ENCODE measurements around the gene LRRC75A. TPM values are rescaled to one million over a fixed set of nuclear protein-coding genes. Genes with fewer than 3 reads are reported as not detected.

The LRRC75A gene
- total RNA-seq, 1 experiment from 2014 or later: 15.8 TPM

DNA sequence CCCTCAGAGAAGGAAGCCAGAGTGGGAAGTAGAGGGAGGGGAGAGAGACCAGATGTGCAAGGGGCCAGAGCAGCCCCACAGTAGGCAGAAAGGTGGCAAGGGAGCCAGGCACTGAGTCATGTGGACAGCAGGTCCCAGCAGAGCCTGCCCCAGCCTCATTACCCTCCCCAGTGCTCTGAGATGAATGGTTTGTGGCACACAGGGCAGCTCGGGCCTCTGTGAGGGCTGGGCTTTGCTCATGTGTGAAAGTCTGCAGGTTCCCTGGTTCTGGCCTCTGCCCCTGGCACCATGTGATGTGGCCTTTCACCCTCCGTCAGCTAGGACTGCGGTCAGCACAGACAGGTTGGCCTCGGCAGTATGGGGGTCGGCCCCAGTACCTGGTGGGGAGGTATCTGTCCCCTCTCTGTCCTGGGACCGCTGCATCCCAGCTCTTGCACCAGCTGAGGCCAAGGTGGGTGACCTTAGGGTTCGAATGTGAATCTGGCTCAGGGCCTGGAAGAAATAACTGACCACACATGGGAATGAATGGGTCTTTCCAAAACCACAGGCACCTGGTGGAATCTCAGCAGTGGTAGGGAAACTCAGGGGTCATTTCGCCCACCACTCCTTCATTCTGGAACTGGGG lies 8.9 kb downstream of the LRRC75A start:
- ChIA-PET POLR2A (ENCODE audit: unreplicated experiment) (no interaction called here), CTCF (no interaction called here)
- H3K79me2 ChIP-seq (ENCODE audit: low read depth): no peaks in the 10 kb centered on the region
- H3K4me2 ChIP-seq: no peak overlapping the region
- H2AFZ ChIP-seq: no peak overlapping the region
- no peaks in the 10 kb centered on the region for H3K9me2 ChIP-seq (ENCODE audit: insufficient read depth)
- intact Hi-C loops (cut with micrococcal nuclease; ENCODE audit: unreplicated experiment): no loop called here
- no TSS peak for BruUV-seq (replicated peaks)
- H4K20me1 ChIP-seq (ENCODE audit: insufficient read depth): no peaks in the 10 kb centered on the region
- H3K27me3 ChIP-seq (ENCODE audit: insufficient read depth, low read depth): no peaks in the 10 kb centered on the region
- no peak for DNase-seq
- no peak overlapping the region for H3K4me3 ChIP-seq
- no peaks in the 10 kb centered on the region for H3K4me1 ChIP-seq (replicated peaks; ENCODE audit: insufficient read depth)
- H3F3A ChIP-seq (ENCODE audit: insufficient read depth, low read depth): no peaks in the 10 kb centered on the region
- H3K9me3 ChIP-seq (ENCODE audit: insufficient read depth, low read depth): no peaks in the 10 kb centered on the region
- no peak overlapping the region for H3K27ac ChIP-seq
- no peaks in the 10 kb centered on the region for H3K36me3 ChIP-seq (ENCODE audit: low read depth)
- TF ChIP-seq EZH2 (IDR thresholded peaks at IDR 0.05; ENCODE audit: low read depth): no peak
- TF ChIP-seq, protein P1, sequence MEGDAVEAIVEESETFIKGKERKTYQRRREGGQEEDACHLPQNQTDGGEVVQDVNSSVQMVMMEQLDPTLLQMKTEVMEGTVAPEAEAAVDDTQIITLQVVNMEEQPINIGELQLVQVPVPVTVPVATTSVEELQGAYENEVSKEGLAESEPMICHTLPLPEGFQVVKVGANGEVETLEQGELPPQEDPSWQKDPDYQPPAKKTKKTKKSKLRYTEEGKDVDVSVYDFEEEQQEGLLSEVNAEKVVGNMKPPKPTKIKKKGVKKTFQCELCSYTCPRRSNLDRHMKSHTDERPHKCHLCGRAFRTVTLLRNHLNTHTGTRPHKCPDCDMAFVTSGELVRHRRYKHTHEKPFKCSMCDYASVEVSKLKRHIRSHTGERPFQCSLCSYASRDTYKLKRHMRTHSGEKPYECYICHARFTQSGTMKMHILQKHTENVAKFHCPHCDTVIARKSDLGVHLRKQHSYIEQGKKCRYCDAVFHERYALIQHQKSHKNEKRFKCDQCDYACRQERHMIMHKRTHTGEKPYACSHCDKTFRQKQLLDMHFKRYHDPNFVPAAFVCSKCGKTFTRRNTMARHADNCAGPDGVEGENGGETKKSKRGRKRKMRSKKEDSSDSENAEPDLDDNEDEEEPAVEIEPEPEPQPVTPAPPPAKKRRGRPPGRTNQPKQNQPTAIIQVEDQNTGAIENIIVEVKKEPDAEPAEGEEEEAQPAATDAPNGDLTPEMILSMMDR (conservative IDR thresholded peaks at IDR 0.05): no peak

DNA sequence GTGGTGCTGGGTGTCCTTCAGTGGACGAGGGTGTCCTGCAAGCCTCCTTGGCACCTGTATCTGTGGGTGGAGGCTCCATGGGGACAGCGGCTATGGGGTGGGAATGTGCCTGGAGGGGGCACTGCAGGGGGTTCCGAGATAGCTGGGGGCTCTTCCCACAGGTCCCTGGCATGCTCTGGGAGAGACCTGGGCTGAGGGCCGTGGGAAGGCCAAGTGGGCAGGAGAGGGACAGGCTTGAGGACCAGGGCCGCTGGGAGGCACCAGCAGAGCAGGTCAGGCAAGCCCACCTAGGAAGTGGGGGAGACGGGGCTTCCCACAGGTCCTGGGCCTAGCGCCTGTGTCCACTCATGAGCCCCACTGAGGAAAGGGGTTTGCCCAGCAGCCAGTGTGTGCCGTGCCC lies 9.7 kb downstream of the LRRC75A start:
- no peak for DNase-seq
- BruUV-seq (replicated peaks): no TSS peak
- H3K4me1 ChIP-seq (replicated peaks; ENCODE audit: insufficient read depth): no peaks in the 10 kb centered on the region
- H3K27ac ChIP-seq: no peak overlapping the region
- CTCF ChIA-PET: no interaction called here
- H3K79me2 ChIP-seq (ENCODE audit: low read depth): no peaks in the 10 kb centered on the region
- intact Hi-C loops (cut with micrococcal nuclease; ENCODE audit: unreplicated experiment): no loop called here
- no peaks in the 10 kb centered on the region for H3F3A ChIP-seq (ENCODE audit: insufficient read depth, low read depth)
- no peak overlapping the region for H3K4me3 ChIP-seq
- H3K4me2 ChIP-seq: no peak overlapping the region
- no peaks in the 10 kb centered on the region for H3K36me3 ChIP-seq (ENCODE audit: low read depth)
- H3K9me3 ChIP-seq (ENCODE audit: insufficient read depth, low read depth): no peaks in the 10 kb centered on the region
- H3K27me3 ChIP-seq (ENCODE audit: insufficient read depth, low read depth): no peaks in the 10 kb centered on the region
- H4K20me1 ChIP-seq (ENCODE audit: insufficient read depth): no peaks in the 10 kb centered on the region
- no peaks in the 10 kb centered on the region for H3K9me2 ChIP-seq (ENCODE audit: insufficient read depth)
- no peak overlapping the region for H2AFZ ChIP-seq
- POLR2A ChIA-PET (ENCODE audit: unreplicated experiment): no interaction called here
- TF ChIP-seq, protein P1 (conservative IDR thresholded peaks at IDR 0.05): no peak
- no peak for TF ChIP-seq EZH2 (IDR thresholded peaks at IDR 0.05; ENCODE audit: low read depth)

DNA sequence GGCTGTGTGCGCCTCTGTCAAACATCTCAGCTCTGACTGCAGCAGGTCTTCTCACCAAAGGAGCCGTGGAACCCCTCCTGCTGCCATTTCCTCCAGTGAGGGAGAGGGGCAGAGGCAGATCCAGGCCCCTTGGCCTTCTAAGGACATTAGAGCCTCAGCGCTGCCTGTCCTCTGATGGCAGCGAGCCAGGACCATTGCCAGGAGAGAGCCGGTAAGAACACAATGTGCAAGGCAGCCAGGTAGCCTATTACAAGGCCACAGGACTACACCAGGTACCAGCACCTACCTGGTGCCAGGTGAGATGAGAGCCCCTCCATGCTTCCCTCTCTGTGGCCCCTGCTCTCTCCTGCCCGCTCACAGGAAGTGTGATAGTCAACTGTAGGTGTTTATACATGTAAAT lies 11.0 kb downstream of the LRRC75A start:
- no peak overlapping the region for H3K4me2 ChIP-seq
- H3K36me3 ChIP-seq (ENCODE audit: low read depth): no peaks in the 10 kb centered on the region
- H2AFZ ChIP-seq: no peak overlapping the region
- no peaks in the 10 kb centered on the region for H3K4me1 ChIP-seq (replicated peaks; ENCODE audit: insufficient read depth)
- CTCF ChIA-PET: interaction anchor here (0.9 kb wide), 1 partner anchor 330 kb away, joined by 3 read pairs; no protein-coding TSS in a partner anchor
- H3K27me3 ChIP-seq (ENCODE audit: insufficient read depth, low read depth): no peaks in the 10 kb centered on the region
- intact Hi-C loops (cut with micrococcal nuclease; ENCODE audit: unreplicated experiment): no loop called here
- H3K9me2 ChIP-seq (ENCODE audit: insufficient read depth): no peaks in the 10 kb centered on the region
- TF ChIP-seq EZH2 (IDR thresholded peaks at IDR 0.05; ENCODE audit: low read depth): no peak
- TF ChIP-seq, protein P1 (conservative IDR thresholded peaks at IDR 0.05): no peak
- no peaks in the 10 kb centered on the region for H3K9me3 ChIP-seq (ENCODE audit: insufficient read depth, low read depth)
- no peak overlapping the region for H3K27ac ChIP-seq
- no peaks in the 10 kb centered on the region for H3F3A ChIP-seq (ENCODE audit: insufficient read depth, low read depth)
- no peak for DNase-seq
- H3K79me2 ChIP-seq (ENCODE audit: low read depth): no peaks in the 10 kb centered on the region
- no TSS peak for BruUV-seq (replicated peaks)
- H4K20me1 ChIP-seq (ENCODE audit: insufficient read depth): no peaks in the 10 kb centered on the region
- POLR2A ChIA-PET (ENCODE audit: unreplicated experiment): no interaction called here
- no peak overlapping the region for H3K4me3 ChIP-seq
